AG10803 (cell line): ENCODE measurements around the gene ZFP42.
"Not testable (repeated sequence)": the region's sequence is repeated elsewhere in the genome, so short reads cannot be mapped to it uniquely, and the experiment has no call there.

Experiments used
- DNase-seq: peaks from one replicate; pipeline ENCODE4 v3.0.0; 2010; ENCODE audit warnings: low read depth
- H3K4me3 ChIP-seq: 2 replicates; pipeline ENCODE4 v1.5.1; 2011; ENCODE audit warnings: mild to moderate bottlenecking, low read length, control low read depth
- CTCF ChIP-seq: conservative IDR thresholded peaks from 2 replicates; pipeline ENCODE4 v1.5.1; 2011; ENCODE audit warnings: mild to moderate bottlenecking, low read length, control low read depth, inconsistent platforms

ZFP42 gene

GRCh38 chr4:188032583-188032982 is 37.0 kb downstream of the ZFP42 start:
- no peak overlapping the region for H3K4me3 ChIP-seq
- no peak for DNase-seq

GRCh38 chr4:188037003-188037713 is 41.6 kb downstream of the ZFP42 start:
- no peak overlapping the region for H3K4me3 ChIP-seq
- no peak for DNase-seq
- no peak for TF ChIP-seq CTCF

More at GRCh38 chr4:188032583-188032982, 37.0 kb downstream of the ZFP42 start:
- no peak for TF ChIP-seq CTCF

DNA sequence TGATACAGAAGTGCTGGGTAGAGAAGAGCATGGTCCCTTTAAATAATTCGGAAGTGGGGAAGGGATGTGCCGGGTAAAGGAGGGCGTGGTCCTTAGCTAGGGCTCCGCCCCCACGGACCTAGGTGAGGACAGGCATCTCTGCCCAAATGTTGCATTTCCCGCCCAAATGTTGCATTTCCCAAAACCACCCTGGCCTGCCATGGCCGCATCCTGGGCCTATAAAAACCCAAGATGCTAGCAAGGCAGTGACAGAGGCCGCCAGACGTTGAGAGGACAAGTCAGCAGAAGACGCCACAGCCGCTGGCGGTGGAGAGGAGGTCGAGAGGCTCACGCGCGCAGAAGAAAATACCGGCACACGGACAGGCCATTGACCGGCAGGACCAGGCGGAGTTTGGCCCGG is 46.1 kb downstream of the ZFP42 start:
- no peak overlapping the region for H3K4me3 ChIP-seq

DNA sequence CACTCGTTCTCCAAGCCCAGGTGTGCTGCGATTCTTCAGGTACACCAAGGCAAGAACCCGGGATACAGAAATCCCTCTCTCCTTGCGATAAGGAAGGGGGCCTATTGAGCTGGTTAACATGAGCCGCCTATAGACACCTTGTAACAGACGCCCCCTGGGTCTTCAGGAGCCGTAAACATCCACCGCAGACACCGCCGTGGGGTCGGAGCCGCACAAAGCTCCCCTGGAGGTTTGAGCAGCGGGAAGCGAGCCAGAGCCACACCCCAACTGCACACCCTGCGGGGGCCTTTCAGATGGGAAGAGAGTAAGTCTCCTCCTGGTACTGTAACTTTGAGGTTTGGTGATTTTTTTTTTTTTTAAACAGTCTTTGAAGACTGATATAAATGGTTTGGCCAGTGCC is 46.6 kb downstream of the ZFP42 start:
- TF ChIP-seq CTCF = no peak
- no peak overlapping the region for H3K4me3 ChIP-seq
- no peak for DNase-seq

More for the DNA sequence above, 46.1 kb downstream of the ZFP42 start:
- TF ChIP-seq CTCF = no peak
- DNase-seq = no peak

- no peak for DNase-seq
- TF ChIP-seq CTCF = no peak
- H3K4me3 ChIP-seq = no peak overlapping the region
Observed at GRCh38 chr4:188043154-188043553, 47.6 kb downstream of the ZFP42 start.

- not testable (repeated sequence) for DNase-seq, H3K4me3 ChIP-seq
Observed at GRCh38 chr4:188045461-188045860, 49.9 kb downstream of the ZFP42 start.

DNA sequence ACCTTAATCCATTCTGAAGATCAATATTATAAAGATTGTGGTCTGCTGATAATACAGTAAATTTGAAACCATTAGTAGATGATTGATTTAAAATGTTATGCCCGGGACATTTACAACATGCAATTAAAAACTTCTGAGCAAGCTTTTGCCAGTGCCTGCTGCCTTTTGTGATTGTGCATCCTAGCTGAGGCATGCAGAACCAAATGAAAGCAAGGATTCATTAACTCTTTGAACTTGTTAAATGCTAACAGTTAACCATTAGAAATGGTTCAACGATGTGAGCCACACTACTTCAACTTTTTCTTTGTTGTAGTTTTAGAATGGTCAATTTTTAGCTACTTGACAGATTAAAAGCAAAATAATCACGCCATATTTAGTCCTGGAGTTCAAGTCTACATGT is 51.1 kb downstream of the ZFP42 start:
- no peak overlapping the region for H3K4me3 ChIP-seq
- DNase-seq = no peak
- no peak for TF ChIP-seq CTCF
